ENCODE results near the gene REN.

REN gene

DNA sequence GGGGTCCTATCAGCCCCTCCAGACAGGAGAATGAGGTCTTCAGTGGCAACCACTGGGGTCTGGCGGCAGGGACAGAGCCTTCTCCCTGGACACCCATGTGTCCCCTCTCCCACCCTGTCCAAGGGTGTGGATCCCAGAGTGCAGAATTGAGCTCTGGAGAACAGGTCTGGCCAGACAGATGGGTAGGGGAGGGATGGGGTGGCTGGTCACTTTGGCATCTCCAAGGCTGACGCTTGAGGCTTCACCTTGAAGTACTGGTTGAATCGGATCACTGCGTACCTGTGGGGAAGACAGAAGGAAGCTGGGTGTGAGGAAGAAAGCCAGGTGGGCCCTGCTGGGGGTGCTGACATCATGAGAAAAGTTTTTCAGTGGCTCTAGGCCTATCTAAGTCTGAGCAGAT, 34.2 kb downstream of the REN start:
- DNase-seq (ENCODE audit: low read depth in 2 of 2) = no peak

DNA sequence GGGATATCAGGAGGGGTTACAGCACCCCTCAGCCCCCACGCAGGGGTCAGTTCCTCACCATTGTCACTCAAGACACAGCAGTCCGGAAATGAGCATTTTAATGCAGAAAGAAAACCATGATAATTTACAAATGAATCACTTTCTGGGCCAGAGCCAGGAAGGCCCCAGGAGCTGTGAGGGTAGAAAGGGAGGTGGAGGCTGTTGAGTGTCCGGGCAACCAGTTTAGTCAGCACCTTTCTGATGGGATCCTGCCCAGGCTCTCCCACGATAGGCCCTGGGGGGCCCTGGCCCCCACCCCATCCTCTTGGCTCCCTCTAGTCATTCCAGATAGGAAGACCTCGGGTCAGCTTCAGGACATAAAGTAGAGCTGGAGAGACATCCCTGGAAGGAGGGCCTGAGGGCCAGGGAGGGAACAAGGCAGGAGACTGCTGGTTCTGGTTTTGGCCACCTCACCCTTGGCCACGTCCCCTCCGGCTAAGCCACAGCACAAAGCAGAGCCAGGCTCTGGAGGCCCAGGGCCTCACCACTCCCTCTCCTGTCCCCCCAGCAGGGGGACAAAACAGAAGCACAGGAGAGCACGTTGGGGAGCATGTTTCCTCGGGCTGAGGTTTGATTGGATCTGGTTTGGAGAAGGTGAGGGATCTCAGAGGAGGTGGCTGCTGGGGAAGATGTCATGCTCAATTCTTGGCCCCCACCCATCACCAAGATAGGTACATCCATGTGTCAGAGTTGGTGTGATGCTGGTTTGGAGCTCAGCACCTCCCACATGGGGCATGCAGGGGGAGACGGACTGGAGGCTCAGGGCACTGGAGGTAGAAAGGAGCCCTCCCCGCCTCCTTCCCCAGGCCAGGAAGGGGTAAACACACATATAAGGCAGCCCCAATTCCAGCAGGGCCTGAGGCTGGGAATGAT, 34.9 kb downstream of the REN start:
- no peak for DNase-seq (ENCODE audit: low read depth in 2 of 2)

DNA sequence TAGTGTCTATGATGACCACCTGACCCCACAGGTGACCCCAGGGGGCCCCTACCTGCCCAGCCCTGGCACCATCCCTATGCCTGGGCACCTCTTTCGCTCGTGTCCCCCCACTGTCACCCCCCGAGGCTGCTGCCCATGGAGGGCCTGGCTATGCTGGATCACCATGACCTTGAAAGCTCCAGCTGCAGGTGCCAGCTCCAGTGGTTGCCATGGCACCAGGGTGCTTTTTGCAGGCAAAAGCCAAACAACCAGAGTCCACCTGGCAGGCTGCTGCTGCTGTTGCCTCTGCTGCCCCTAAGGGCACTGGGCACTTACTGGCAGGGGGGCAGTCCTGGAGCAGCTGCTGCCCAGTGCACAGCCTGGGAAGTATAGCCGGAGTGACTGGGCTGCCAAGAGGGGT, 36.0 kb downstream of the REN start:
- DNase-seq (ENCODE audit: low read depth in 2 of 2) = no peak

DNA sequence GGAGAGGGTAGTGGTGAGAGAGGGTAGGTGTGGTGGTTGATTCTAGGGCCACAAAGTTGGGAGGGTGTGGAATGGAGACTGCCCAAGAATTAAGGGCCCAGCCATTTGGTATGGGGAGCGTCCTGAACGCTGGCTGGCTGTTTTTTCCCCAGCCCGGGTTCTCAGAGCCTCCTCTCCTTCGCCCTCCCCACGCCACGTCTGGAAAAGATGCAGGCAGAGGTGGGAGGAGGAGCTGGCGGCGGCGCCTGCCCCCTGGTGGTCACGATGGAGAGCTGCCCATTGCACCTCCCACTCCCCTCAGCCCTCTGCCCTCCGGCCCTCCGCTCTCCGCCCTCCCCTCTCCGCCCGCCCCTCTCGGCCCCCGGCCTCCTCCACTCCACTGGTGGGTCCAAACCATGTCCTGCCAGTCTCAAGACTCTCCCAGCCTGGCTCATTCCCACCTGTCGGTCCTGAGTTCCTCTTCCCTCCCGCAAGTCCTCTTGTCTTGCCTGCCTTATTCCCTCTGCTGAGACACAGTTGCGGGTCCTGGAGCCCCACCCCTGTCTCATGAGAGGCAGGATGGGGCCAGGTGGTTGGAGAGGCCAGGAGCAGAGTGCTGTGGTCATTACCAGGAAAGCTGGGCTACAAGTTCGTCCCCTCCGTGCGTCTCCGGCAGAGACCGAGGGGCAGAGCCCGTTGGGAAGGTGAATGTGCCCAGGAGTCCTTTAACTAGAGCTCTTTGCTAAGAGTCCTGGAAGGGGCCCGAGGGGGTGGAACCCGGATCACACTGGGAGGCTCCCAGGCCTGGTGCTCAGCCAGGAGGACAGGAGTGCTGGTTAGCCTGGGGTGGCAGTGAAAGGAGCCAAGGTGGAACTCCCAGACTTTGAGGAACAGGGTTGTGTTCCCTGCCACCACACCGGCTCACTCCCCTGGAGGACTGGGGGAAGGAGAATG, 36.9 kb downstream of the REN start:
- peak; percentile 36 to 56 for DNase-seq (ENCODE audit: low read depth in 2 of 2)

DNA sequence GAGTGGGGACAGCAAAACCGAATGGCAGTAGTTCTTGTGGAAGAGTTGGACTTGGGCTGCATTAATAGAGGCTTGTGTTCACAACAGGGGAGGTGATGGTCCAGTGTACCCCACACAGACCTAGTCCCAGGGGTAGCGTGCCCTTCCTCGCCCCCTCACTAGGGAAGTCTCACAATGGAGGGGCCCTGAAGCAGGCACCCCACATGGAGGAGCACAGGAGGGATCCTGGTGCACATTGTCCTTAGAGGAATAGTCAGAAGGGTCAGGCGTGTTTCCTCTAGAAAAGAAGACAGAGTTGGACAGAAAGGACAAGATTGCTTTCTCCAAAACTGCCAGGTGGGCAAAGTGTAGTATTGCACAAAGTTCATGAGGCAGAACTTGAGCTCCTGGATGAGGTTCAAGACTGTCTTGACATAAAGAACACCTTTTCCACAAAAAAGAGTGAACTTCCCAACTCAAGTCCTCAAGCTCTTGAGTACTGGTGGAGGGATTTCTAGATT, 37.6 kb downstream of the REN start:
- no peak for DNase-seq (ENCODE audit: low read depth in 2 of 2)

DNA sequence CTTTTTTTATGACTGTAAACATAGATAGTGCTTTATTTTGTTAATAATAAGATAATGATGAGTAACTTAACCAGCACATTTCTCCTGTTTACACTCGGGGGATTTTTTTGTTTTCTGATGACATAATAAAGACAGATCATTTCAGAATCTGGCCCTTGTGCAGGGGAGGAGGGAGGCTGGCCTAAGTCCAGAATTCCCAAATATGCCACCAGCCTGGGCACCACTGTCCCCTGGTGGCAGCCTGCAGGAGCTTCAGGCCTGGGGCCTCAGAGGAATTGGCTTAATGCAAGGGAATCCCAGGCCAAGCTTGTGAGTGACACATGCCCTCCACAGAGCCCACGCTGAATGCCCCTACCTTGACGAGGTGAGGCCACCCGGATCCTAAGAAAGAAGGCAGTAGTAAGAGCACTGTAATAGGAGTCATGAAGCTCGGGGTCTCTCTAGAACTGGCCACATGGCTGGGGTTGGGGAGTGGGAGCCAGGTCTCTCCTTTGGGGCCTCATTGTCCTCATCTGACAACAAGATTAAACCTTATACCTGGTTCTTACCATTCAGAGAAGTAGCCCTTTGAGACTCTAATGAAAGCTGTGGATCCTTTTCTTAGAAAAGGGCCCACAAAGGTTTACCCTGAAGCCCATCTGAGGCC, 38.4 kb downstream of the REN start:
- no peak for DNase-seq (ENCODE audit: low read depth in 2 of 2)

DNA sequence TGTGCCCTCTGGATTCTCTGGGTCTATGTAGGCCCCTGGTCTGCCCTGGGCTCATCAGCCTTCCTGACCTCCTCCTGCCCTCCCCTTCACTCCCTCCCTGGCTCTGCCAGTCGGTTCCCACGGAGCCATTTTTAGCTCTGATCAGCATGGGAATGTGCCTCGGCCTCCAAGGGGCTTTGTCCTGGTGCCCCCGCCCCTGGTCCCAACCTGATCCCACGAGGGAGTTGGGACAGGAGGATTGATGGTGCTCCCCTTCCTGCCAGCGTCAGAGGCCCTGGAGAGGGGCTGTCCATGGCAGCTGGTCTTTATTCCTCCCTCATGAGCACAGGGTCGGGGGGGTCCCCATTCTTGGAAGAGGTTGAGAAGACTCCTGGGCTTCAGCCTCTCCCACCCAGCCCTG, 39.2 kb downstream of the REN start:
- DNase-seq (ENCODE audit: low read depth in 2 of 2) = no peak

DNA sequence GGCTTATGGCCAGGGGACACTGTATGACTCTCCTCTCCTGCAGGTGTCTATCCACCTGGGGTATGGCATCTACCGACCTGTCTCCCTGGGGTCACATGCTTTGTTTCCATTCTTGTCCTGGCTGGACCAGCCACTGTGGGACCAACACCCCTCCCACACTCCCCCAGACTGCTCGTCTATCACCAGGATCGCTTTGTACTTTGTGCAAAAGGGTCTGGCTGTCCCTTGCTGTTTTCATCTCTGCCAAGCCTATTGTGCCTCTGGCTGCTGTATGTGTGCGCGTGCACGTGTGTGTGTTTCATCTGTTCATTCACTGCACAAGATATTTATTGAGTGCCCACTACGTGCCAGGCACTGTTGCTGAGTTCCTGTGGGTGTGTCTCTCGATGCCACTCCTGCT, 39.8 kb downstream of the REN start:
- DNase-seq (ENCODE audit: low read depth in 2 of 2) = no peak

DNA sequence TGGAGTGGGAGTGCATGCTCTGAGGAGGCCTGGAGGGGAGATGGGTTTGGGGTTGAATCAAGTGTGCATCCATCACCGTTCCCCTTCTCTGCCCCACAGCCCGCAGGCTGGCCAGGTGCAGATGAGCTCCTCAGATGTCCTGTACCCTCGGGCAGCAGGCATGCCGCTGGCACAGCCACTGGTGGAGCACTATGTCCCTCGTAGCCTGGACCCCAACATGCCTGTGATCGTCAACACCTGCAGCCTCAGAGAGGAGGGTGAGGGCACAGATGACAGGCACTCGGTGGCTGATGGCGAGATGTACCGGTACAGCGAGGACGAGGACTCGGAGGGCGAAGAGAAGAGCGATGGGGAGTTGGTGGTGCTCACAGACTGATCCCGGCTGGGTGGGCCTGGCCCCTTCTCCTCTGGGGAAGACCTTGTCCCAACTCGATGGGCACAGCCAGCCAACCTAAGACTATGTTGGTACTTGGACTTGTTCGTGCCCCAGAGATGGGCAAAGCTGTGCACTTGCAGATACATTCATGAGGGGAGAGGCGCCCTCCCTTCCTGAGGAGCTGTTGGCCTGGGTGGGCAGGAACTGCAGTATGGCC, 40.3 kb downstream of the REN start:
- DNase-seq (ENCODE audit: low read depth in 2 of 2) = no peak

DNA sequence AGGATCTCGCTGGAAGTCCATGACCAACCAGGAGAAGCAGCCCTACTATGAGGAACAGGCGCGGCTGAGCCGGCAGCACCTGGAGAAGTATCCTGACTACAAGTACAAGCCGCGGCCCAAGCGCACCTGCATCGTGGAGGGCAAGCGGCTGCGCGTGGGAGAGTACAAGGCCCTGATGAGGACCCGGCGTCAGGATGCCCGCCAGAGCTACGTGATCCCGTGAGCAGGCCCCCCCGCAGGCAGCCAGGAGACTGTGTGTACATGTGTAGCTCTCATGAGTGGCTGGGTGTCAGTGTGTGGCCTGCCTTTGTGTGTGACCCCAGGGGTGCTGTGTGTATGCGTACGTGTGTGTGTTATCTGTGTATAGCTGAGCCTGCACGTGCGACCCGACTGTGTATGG, 41.5 kb downstream of the REN start:
- DNase-seq (ENCODE audit: low read depth in 2 of 2) = no peak

DNA sequence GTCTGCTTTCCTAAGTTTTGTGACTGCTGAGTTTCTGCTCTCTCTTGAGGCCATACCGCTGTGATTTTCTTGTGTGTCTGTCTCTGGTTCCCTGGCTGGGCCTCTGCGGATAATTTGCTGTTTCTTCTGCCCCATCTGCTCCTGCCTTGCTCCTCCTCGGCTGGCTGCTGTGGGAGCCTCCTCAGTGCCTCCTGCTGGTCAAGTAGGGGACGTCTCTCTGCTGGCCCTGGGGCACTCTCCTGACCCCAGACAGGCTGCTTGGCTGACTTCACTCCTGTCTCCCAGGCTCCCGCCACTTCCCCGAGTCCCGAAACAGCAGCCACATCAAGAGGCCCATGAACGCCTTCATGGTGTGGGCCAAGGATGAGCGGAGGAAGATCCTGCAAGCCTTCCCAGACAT, 42.8 kb downstream of the REN start:
- no peak for DNase-seq (ENCODE audit: low read depth in 2 of 2)

DNA sequence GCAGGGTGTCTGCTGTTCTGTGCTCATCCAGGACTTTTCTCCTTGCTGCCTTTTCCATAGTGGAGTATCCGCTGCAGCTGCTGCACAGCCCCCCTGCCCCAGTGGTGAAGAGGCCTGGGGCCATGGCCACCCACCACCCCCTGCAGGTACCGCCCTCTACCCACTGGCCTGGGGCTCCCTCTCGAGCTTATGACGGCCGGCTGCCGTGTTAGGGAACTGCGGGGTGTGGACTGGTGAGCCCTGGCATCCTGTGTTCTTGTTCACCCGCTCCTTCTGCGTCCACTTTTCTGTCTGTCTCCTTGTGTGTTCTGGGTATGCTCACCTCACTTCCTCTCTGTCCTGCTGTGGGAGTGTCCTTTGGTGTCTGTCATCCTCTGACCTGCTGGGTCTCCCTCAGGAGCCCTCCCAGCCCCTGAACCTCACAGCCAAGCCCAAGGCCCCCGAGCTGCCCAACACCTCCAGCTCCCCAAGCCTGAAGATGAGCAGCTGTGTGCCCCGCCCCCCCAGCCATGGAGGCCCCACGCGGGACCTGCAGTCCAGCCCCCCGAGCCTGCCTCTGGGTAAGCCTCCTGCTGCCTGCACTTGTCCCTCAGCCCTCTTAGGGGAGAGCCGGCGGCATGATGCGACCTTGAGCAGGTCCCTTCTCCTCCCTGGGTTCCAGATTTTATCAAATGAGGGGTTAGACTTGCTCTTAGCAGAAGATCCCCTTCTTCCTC, 44.1 kb downstream of the REN start:
- no peak for DNase-seq (ENCODE audit: low read depth in 2 of 2)

DNA sequence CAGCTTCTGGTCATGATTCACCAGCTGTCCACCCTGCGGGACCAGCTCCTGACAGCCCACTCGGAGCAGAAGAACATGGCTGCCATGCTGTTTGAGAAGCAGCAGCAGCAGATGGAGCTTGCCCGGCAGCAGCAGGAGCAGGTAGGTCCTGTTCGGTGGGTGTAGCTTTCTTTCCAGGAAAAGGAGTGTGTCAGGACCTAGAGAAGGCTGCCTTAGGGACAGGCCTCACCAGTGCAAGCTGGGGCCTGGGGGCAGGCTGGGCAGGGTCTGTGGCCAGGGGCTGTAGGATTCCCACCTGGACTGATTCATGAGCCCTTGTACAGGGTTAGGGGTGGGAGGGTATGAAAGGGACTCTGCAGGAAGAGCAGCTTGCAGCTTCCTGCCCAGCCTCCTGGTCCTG, 49.6 kb downstream of the REN start:
- no peak for DNase-seq (ENCODE audit: low read depth in 2 of 2)

DNA sequence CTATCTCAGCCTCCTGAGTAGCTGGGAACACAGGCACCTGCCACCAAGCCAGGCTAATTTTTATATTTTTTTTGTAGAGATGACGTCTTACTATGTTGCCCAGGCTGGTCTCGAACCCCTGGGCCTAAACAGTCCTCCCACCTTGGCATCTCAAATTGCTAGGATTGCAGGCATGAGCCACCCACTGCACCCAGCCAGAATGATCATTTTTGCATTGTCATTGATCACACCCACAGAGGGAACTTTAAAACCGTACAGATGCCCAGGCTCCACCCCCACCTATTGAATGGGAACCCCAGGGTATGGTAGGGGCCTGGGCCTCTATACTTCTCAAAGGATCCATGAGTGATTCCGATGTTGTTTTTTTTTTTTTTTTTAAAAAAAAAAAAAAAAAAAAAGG, 51.0 kb downstream of the REN start:
- DNase-seq (ENCODE audit: low read depth in 2 of 2) = no peak

DNA sequence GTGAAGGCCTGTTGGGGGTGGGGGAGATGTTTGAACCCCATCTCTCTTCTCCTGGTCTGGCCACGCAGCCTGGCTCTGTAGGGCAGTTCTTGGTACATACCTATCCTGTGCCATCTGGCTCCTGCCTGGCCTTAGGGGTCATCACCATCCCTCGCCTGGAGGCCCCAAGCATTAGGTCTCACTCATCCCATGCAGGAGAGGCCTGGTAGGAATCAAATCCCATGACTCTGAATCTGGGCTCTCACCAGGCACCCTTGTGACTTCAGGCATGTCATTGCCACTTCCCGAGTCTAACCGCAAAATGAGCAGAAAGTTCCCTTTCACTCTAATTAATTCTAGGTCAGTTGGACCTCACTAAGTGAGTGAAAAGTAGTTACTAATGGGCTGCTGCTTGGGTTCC, 51.5 kb downstream of the REN start:
- no peak for DNase-seq (ENCODE audit: low read depth in 2 of 2)

DNA sequence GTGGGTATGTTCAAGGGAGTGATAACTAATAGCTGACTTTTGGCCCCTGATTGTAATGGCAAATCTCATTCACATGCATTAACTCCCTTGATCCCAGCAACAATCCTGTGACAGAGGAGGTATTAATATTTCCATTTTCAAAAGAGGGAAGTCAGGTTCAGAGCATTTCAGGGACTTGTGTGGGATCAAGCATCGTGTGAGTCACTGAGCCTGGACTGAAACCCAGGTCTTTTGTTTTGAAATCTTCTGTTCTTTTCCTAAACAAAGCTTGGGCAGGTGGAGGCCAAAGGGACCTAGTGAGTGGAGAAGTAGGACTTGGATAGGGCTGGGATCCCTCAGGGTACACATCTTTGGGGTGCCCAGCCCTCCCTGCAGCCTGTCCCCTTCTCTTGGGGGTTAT, 52.2 kb downstream of the REN start:
- DNase-seq (ENCODE audit: low read depth in 2 of 2) = no peak

DNA sequence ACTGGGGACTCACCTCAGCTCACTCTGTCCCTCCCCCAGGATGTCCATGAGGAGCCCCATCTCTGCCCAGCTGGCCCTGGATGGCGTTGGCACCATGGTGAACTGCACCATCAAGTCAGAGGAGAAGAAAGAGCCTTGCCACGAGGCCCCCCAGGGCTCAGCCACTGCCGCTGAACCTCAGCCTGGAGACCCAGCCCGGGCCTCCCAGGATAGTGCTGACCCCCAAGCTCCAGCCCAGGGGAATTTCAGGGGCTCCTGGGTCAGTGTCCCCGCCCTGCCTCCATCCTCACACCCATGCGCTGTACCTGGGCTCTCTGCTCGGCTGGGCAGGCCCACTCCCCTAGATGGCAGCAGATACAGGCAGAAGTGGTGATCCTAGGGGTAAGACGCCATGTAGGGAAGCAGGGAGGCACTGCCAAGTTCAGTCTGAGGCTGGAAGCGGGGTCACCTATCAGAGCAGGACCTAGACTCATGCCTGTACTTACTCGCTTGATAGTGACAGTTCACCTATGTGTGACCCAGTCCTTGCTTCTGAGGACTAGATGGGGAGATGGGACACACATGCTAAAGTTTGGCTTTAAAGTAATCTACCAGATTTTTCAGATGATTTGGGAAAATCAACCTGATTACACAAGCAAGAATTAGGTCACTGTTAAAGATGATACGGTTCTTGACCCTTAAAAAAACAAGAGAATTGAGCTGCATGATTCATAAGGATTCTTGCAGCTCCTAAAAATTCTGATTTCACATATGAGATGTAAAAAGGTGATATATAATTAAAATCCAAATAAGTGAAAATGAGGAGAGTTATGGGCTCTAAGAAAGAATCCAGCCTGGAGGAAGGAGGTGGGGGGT, 53.0 kb downstream of the REN start:
- DNase-seq (ENCODE audit: low read depth in 2 of 2) = no peak

DNA sequence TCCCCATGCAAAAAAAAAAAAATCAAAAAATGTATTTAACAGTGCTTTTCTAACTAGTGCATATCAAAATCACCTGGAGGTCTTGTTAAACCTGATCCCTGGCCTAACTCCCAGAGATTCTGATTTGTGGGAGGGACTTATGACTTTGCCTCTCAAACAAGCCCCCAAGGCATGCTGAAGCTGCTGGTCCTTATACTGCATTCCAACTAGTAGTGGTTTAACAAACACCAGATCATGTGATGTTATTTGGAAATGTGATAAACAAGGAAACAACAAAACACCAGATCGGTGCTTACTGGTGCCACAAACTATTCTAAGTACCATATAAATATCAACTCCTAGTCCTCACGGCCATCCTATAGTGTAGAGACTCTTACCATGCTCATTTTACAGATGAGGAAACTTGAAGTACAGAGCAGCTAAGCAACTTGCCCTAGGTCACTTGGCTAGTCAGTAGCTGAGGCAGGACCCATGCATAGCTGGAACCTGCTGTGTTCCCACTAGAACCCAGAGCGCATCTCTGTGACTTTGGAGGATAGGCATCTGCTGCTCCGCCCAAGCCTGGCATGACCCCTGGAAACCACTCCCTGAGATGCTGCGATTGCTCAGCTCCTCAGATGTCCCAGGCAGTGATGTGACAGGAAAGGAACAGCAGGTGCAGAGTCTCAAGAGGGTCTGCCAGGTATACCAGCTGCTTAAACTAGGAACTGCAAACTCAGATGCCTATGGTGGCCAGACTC, 55.1 kb downstream of the REN start:
- DNase-seq (ENCODE audit: low read depth in 2 of 2) = no peak
